K562 (cell line): ENCODE data around the gene PRKRIP1. TPM values are rescaled to one million over a fixed set of nuclear protein-coding genes. Genes with fewer than 3 reads are reported as not detected.
A peak's percentile ranks its signal among the peaks of the same experiment; 100 is the strongest.

Experiments used
- AFF4 ChIP-seq: sonication (generic); formaldehyde crosslinking; IDR thresholded peaks from 2 replicates; pipeline ENCODE4 v1.8.0; 2023; ENCODE audit warnings: mild to moderate bottlenecking, missing genetic modification reagents
- HNRNPH1 ChIP-seq: fragments of 200-400 bp; formaldehyde crosslinking; optimal IDR thresholded peaks from 2 replicates; pipeline ENCODE3; 2017; ENCODE audit warnings: low read depth, mild to moderate bottlenecking, low read length, moderate library complexity
- KAT7 ChIP-seq: sonication (generic); formaldehyde crosslinking; IDR thresholded peaks from 2 replicates; pipeline ENCODE4 v1.8.0; 2022; ENCODE audit warnings: missing genetic modification reagents, mild to moderate bottlenecking, borderline replicate concordance
- MITF ChIP-seq: IDR thresholded peaks from 2 replicates; pipeline ENCODE4 v1.6.1; 2014; ENCODE audit warnings: antibody characterized with exemption
- POLR2AphosphoS5 ChIP-seq: IDR thresholded peaks from 2 replicates; pipeline ENCODE4 v1.6.1; 2011; ENCODE audit warnings: mild to moderate bottlenecking, low read depth, low read length, moderate library complexity; ENCODE audit not compliant: control insufficient read depth, insufficient read depth
- PRDM10 ChIP-seq: fragments of 450-650 bp; IDR thresholded peaks from 2 replicates; pipeline ENCODE4 v1.6.1; 2018; ENCODE audit not compliant: partially characterized antibody
- RAD21 ChIP-seq, 2 experiments: fragments of 250-450 bp in 1 of 2; fragments of 450-650 bp in 1 of 2; sonication (Bioruptor Pico) in 1 of 2; formaldehyde crosslinking in 1 of 2; IDR thresholded peaks in 1 of 2; conservative IDR thresholded peaks in 1 of 2; 2 replicates each; pipeline versions ENCODE4 v1.4.0 to v1.8.0; 2020 to 2022; ENCODE audit warnings: mild to moderate bottlenecking in 2 of 2, moderate library complexity in 1 of 2
- RFX1 ChIP-seq: fragments of 450-650 bp; IDR thresholded peaks from 2 replicates; pipeline ENCODE4 v1.6.1; 2016; ENCODE audit warnings: mild to moderate bottlenecking, moderate library complexity
- ZFP30 ChIP-seq: fragments of 250-450 bp; sonication (Bioruptor Pico); IDR thresholded peaks from 2 replicates; pipeline ENCODE4 v1.8.0; 2022; ENCODE audit warnings: moderate library complexity, mild to moderate bottlenecking, inconsistent platforms, borderline replicate concordance
- ZNF830 ChIP-seq: fragments of 250-450 bp; sonication (Bioruptor Pico); IDR thresholded peaks from 2 replicates; pipeline ENCODE4 v1.5.0; 2021; ENCODE audit warnings: mild to moderate bottlenecking
- ZZZ3 ChIP-seq: fragments of 450-650 bp; IDR thresholded peaks from 2 replicates; pipeline ENCODE4 v1.6.1; 2016; ENCODE audit warnings: antibody characterized with exemption, mild to moderate bottlenecking, moderate library complexity
- polyA plus RNA-seq, 8 experiments: library from polyadenylated mRNA; depleted of rRNA in 4 of 8; stranded (reverse) in 5 of 8; unstranded in 3 of 8; fragments of >200 nt; fragmentation: Nextera tagmentation in 2 of 8; fragmentation: Illumina TruSeq in 1 of 8; extraction: Ambion mirVana in 2 of 8; extraction: Trizol in 1 of 8; gene quantifications; 2 replicates each; pipeline versions ENCODE4 v1.2.1 to v1.2.3, GENCODE V29; 2011 to 2014; ENCODE audit warnings: inconsistent platforms in 1 of 8, missing spikeins in 1 of 8
- total RNA-seq, 7 experiments: library from RNA; depleted of rRNA in 6 of 7; stranded (reverse); fragments of >200 nt in 6 of 7; fragmentation: Illumina TruSeq in 2 of 7; extraction: Trizol in 2 of 7; gene quantifications; 2 replicates each; pipeline versions ENCODE4 v1.2.1 to v1.2.3, GENCODE V29; 2011 to 2021; ENCODE audit warnings: low replicate concordance in 1 of 7
- TF ChIP-seq, protein P1 (sequence below): sonication (generic); formaldehyde crosslinking; IDR thresholded peaks from 2 replicates; pipeline ENCODE4 v1.8.1; 2023; ENCODE audit warnings: missing genetic modification reagents, mild to moderate bottlenecking, borderline replicate concordance

Gene PRKRIP1
- total and polyA plus RNA-seq, 9 of the 15 experiments (the other 6 are each of a cell fraction or from before 2014, with no cell fraction given) = 14.9 to 52.1 (median 19.8) TPM

DNA sequence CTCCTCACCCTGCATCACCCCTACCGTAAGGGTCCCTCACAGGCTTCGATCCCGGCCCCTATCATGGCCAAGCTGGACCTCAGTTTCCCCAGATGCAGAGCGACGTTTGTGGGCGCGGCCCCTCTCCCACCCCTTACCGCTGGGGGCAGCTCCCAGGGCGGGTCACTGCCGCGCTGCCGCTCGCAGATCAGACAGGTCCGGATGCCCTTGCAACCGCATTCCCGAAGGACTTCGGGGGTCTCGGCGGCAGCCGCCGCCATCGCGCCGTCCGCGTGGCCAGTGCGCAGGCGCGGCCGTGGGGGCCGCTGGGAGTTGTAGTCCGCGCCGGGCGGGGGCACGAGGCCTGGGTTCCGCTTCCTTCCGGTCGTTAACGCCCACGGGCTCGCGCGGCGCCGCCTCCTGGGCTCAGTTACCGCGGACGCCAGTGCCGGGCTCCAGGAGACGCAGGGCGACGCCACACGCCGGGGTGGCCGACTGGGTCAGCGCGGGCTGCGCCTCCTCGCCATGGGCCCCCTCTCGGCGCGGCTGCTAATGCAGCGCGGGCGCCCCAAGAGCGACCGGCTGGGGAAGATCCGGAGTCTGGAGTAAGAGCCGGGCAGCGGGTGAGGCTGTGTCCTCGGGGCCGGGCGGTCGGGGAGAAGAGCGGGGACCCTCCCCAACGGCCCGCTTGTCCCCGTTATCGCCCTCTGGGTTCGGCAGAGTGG, 68.6 kb downstream of the PRKRIP1 start, which contains the start of the genes ALKBH4 and LRWD1 (continued):
- TF ChIP-seq, protein P1, sequence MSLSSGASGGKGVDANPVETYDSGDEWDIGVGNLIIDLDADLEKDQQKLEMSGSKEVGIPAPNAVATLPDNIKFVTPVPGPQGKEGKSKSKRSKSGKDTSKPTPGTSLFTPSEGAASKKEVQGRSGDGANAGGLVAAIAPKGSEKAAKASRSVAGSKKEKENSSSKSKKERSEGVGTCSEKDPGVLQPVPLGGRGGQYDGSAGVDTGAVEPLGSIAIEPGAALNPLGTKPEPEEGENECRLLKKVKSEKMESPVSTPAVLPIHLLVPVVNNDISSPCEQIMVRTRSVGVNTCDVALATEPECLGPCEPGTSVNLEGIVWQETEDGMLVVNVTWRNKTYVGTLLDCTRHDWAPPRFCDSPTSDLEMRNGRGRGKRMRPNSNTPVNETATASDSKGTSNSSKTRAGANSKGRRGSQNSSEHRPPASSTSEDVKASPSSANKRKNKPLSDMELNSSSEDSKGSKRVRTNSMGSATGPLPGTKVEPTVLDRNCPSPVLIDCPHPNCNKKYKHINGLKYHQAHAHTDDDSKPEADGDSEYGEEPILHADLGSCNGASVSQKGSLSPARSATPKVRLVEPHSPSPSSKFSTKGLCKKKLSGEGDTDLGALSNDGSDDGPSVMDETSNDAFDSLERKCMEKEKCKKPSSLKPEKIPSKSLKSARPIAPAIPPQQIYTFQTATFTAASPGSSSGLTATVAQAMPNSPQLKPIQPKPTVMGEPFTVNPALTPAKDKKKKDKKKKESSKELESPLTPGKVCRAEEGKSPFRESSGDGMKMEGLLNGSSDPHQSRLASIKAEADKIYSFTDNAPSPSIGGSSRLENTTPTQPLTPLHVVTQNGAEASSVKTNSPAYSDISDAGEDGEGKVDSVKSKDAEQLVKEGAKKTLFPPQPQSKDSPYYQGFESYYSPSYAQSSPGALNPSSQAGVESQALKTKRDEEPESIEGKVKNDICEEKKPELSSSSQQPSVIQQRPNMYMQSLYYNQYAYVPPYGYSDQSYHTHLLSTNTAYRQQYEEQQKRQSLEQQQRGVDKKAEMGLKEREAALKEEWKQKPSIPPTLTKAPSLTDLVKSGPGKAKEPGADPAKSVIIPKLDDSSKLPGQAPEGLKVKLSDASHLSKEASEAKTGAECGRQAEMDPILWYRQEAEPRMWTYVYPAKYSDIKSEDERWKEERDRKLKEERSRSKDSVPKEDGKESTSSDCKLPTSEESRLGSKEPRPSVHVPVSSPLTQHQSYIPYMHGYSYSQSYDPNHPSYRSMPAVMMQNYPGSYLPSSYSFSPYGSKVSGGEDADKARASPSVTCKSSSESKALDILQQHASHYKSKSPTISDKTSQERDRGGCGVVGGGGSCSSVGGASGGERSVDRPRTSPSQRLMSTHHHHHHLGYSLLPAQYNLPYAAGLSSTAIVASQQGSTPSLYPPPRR (CRISPR knock-in tag) = no peak
- TF ChIP-seq ZNF830 (CRISPR knock-in tag) = no peak
- peak; percentile 64 for TF ChIP-seq PRDM10
- no peak for TF ChIP-seq HNRNPH1
- TF ChIP-seq ZZZ3 = no peak
- TF ChIP-seq ZFP30 = no peak
- peak in 1 of 2 experiments; percentile 43 for TF ChIP-seq RAD21 (CRISPR knock-in tag; conservative IDR thresholded peaks at IDR 0.05 in 1 of 2, IDR thresholded peaks at IDR 0.05 in 1 of 2)
- peak; percentile 47; the same call in 1 of the 2 replicates for TF ChIP-seq AFF4
- peak; percentile 67; the same call in 1 of the 2 replicates for TF ChIP-seq KAT7 (CRISPR knock-in tag)
- TF ChIP-seq RFX1 = peak; percentile 71; the same call in 1 of the 2 replicates
- TF ChIP-seq MITF = peak; percentile 66; the same call in 1 of the 2 replicates
- TF ChIP-seq POLR2AphosphoS5 = peak; percentile 85
